PC-9 (cell line): ENCODE results near the gene WNK2.

Experiments
- EZH2 ChIP-seq: fragments of 200-600 bp; sonication (generic); IDR thresholded peaks from 2 replicates; pipeline ENCODE4 v1.8.0; 2017; ENCODE audit warnings: antibody characterized with exemption, low read depth
- TF ChIP-seq, protein P1 (sequence below): fragments of 200-600 bp; sonication (generic); conservative IDR thresholded peaks from 2 replicates; pipeline ENCODE4 v1.6.1; 2017; ENCODE audit warnings: mixed run types, antibody characterized with exemption, mild to moderate bottlenecking, moderate library complexity

DNA sequence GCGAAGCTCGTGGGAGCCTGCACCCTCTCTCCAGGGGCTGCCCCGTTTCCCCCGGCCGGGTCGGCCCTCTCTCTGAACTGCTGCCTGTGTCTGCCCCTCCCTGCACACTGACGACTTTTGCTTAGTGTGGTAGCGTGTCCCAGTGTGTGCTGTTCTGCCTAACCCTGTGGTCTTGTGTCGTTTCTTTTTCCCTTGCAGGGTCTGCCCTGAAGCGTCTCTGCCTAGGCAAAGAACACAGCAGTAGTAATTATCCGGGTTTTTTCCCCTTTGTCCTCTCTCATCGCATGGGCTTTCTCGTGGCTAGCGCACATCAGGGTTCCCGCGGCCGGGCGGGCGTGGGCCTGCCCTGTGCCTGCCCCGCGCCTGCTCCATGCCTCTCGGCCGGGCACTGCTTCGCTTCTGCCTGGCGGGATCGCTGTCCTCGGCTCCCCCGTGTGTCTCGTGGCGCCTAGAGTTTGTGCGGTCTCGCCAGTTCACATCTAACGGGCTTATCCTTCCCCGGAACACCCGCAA lies 122.7 kb downstream of the WNK2 start:
- TF ChIP-seq, protein P1, sequence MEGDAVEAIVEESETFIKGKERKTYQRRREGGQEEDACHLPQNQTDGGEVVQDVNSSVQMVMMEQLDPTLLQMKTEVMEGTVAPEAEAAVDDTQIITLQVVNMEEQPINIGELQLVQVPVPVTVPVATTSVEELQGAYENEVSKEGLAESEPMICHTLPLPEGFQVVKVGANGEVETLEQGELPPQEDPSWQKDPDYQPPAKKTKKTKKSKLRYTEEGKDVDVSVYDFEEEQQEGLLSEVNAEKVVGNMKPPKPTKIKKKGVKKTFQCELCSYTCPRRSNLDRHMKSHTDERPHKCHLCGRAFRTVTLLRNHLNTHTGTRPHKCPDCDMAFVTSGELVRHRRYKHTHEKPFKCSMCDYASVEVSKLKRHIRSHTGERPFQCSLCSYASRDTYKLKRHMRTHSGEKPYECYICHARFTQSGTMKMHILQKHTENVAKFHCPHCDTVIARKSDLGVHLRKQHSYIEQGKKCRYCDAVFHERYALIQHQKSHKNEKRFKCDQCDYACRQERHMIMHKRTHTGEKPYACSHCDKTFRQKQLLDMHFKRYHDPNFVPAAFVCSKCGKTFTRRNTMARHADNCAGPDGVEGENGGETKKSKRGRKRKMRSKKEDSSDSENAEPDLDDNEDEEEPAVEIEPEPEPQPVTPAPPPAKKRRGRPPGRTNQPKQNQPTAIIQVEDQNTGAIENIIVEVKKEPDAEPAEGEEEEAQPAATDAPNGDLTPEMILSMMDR = no peak
- TF ChIP-seq EZH2 = no peak
